Ammon's horn (tissue), 1 donor: ENCODE results near the gene KHK.

Experiments used
- DNase-seq: peaks from one replicate; pipeline ENCODE4 v3.0.0-alpha.2; 2016; ENCODE audit warnings: low spot score

The KHK gene

GRCh38 chr2:27128668-27129571, 42.3 kb downstream of the KHK start:
- DNase-seq = no peak

GRCh38 chr2:27130396-27130795, 43.8 kb downstream of the KHK start:
- DNase-seq = no peak

- DNase-seq = no peak
Observed at GRCh38 chr2:27131429-27131828, 44.9 kb downstream of the KHK start.

- no peak for DNase-seq
Observed at GRCh38 chr2:27133195-27133875, 46.8 kb downstream of the KHK start.

- no peak for DNase-seq
Observed at GRCh38 chr2:27133905-27134780, 47.6 kb downstream of the KHK start, which contains the start of gene PREB. Gene PREB, minus strand, starts transcription at chr2:27134636. Its CDS starts 215 bp downstream, at chr2:27134421.

GRCh38 chr2:27134781-27135477, 48.4 kb downstream of the KHK start:
- DNase-seq = peak; percentile 93

GRCh38 chr2:27135478-27135955, 48.9 kb downstream of the KHK start:
- DNase-seq = no peak

GRCh38 chr2:27136751-27137150, 50.2 kb downstream of the KHK start:
- DNase-seq = no peak

GRCh38 chr2:27137322-27137935, 50.9 kb downstream of the KHK start:
- no peak for DNase-seq

GRCh38 chr2:27138111-27138510, 51.5 kb downstream of the KHK start:
- no peak for DNase-seq

GRCh38 chr2:27139310-27139709, 52.7 kb downstream of the KHK start, which contains the start of gene PRR30:
Gene PRR30, minus strand, starts transcription at chr2:27139410. Its CDS starts 1,081 bp downstream, at chr2:27138329.
- DNase-seq = no peak

GRCh38 chr2:27143285-27143684, 56.7 kb downstream of the KHK start:
- DNase-seq = no peak

GRCh38 chr2:27145682-27146081, 59.1 kb downstream of the KHK start:
- no peak for DNase-seq

GRCh38 chr2:27147935-27148334, 61.4 kb downstream of the KHK start:
- no peak for DNase-seq

- DNase-seq = no peak
Observed at GRCh38 chr2:27148801-27149439, 62.3 kb downstream of the KHK start, which contains the start of gene TCF23. Gene TCF23, plus strand, starts transcription at chr2:27149004. Its CDS starts 130 bp downstream, at chr2:27149134.

GRCh38 chr2:27149570-27150405, 63.2 kb downstream of the KHK start:
- DNase-seq = no peak
